Kidney tubule cell (primary cell): ENCODE data around the gene SRP9.
"Not testable (repeated sequence)": the region's sequence is repeated elsewhere in the genome, so short reads cannot be mapped to it uniquely, and the experiment has no call there.

ENCODE experiments used
- DNase-seq: peaks from one replicate; pipeline ENCODE4 v3.0.0-alpha.2; 2018; ENCODE audit warnings: low spot score

SRP9 gene

GRCh38 chr1:225755671-225756319 lies 21.8 kb upstream of the SRP9 start:
- DNase-seq, result no peak

- no peak for DNase-seq
Observed at GRCh38 chr1:225757927-225758656, 19.5 kb upstream of the SRP9 start.

- DNase-seq, result not testable (repeated sequence)
Observed at GRCh38 chr1:225759972-225760371, 17.7 kb upstream of the SRP9 start.

- DNase-seq, result no peak
Observed at GRCh38 chr1:225760531-225760930, 17.1 kb upstream of the SRP9 start.

- not testable (repeated sequence) for DNase-seq
Observed at GRCh38 chr1:225761395-225761794, 16.2 kb upstream of the SRP9 start.

DNA sequence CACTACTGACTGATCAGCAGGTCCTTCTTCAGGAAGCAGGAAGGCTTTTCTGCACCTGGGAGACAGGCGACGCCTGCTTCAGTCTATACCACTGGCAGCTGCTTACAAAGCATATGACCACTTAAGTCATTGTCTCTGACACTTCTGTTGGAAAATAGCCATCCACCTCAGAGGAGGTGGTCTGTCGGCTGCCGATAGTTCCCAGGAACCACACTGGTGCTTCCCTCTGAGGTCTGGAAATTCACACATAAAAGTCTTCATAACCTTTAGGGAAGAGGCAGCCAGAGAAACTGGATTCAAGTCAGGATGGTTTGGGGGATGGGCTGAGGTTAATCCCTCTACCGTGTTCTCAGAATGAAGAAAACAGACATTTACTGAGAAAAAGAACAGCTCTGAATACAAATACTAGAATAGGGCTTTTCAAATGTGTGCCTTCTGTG lies 15.6 kb upstream of the SRP9 start:
- peak; percentile 62 for DNase-seq

GRCh38 chr1:225762444-225762843 lies 15.2 kb upstream of the SRP9 start:
- DNase-seq, result peak; percentile 58

- DNase-seq, result no peak
Observed at GRCh38 chr1:225763716-225764548, 13.7 kb upstream of the SRP9 start.

- DNase-seq, result no peak
Observed at GRCh38 chr1:225765982-225766674, 11.5 kb upstream of the SRP9 start.

- peak; percentile 89 for DNase-seq
Observed at GRCh38 chr1:225766967-225767633, 10.5 kb upstream of the SRP9 start.

GRCh38 chr1:225767634-225768540 lies 9.7 kb upstream of the SRP9 start:
- DNase-seq, result peak; percentile 73

DNA sequence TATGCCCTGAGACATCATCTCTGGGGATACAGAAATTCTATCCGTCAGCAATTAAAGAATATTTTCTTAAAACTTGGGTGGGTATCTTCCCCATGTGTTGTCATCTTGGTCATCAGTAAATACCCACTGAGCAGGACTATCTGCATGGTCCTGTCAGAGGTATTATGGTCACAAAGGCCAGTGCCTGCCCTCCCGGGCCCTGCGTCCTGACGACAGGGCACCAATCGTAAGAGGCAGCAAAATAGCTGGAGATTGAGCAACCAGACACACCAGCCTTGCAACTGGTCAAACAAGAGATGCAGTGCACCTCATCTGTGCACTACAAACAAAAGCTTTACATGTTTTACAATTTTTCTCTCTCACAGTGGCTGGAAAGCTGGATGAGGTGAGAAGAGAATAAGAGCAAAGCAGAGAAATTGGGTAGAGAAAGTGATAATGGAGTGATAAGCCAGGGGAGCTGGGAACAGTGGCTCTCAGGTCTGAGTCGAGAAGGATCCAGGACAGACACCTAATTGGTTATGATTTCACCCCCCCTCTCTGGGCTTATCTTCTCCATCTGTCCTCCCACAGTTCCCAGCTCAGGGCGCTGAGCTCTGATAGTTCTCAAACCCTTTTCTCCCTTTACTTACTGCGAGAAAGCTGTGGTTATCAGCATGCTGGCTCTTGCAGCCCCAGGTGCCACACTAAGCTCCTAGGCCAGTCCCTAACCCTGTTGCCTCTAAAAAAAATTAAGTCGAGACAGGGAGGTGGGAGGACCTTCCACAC lies 8.8 kb upstream of the SRP9 start:
- no peak for DNase-seq

DNA sequence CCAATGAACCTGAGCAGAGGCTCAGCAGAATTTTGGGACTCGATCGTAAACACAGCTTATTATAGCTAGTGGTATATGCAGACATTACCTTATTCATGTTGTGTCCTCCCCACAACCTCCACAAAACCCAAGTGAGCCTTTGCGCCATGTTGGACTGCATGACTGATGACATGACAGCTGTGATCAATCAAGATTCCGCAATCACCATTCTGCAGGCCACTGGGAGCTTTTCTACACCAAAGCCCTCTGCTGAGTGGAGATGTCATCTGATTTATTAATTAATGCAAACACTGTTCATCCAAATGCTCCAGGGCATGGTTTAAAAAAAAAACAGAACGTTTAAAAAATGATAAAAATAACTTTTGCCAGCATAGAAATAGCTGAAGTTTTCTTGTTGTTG lies 7.9 kb upstream of the SRP9 start:
- DNase-seq, result no peak

DNA sequence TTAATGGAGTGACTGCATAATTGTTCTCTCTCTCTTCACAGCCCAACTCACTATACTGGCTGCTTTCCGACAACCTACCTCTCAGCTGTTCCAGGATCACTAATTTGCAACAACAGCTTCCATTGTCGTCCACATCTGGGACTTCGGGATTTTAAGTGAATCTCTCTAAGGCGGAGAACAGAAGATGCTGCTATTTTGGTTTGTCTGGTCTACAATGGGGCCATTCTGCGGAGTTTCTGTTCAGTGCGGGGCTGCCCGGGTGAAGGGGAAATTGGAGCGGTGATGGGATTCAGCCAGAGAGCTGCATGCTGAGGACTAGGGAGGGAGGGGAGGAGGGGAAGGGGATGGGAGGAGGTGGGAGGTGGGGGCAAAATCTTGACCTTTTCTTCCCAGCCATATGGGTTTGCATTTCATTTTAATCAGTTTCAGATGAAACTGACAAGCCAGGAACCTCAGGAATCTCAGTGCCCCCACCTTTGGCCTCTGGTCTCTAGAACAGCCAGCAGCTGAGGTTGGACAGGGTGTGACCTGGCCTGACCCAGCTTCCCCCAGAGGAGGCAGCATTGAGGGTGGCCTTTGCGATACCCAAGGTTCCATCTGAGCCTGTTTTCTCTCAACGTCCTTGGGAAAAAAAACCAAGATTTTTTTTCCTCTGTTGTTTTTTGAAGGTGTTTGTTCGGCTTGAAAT lies 6.9 kb upstream of the SRP9 start:
- no peak for DNase-seq

GRCh38 chr1:225771661-225772322 lies 5.8 kb upstream of the SRP9 start:
- DNase-seq, result no peak

DNA sequence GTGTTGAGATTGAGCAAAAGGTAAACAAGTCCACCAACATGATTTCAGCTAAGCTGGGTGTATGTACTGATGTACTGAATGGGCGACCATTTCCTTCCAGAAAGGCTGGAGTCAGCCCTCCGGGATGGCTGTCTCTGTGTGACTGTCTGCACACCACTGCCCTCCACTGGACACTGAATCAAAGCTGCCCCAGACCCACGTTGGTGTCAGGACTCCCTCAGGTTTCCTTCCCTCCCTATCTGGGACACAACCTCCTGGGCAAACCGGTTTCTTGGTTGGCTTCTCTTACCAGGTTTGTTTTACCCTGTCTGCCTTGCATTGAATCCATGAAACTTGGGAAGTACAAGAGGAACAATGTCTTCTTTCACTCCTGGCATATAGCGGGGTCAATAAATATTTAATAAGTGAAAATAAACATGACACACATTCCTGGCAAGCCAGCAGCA lies 5.3 kb upstream of the SRP9 start:
- peak; percentile 88 for DNase-seq

- DNase-seq, result no peak
Observed at GRCh38 chr1:225772848-225773247, 4.8 kb upstream of the SRP9 start.
